HG02884 (cell line): ENCODE measurements around the gene ADGRL3.
"Not testable (repeated sequence)": the region's sequence is repeated elsewhere in the genome, so short reads cannot be mapped to it uniquely, and the experiment has no call there.

ENCODE experiments used
- ATAC-seq: cut with Tn5 transposase; IDR thresholded peaks from one replicate; pipeline ENCODE4 v1.9.1; 2021; ENCODE audit warnings: mild to moderate bottlenecking, moderate library complexity; ENCODE audit not compliant: unreplicated experiment

ADGRL3 gene

DNA sequence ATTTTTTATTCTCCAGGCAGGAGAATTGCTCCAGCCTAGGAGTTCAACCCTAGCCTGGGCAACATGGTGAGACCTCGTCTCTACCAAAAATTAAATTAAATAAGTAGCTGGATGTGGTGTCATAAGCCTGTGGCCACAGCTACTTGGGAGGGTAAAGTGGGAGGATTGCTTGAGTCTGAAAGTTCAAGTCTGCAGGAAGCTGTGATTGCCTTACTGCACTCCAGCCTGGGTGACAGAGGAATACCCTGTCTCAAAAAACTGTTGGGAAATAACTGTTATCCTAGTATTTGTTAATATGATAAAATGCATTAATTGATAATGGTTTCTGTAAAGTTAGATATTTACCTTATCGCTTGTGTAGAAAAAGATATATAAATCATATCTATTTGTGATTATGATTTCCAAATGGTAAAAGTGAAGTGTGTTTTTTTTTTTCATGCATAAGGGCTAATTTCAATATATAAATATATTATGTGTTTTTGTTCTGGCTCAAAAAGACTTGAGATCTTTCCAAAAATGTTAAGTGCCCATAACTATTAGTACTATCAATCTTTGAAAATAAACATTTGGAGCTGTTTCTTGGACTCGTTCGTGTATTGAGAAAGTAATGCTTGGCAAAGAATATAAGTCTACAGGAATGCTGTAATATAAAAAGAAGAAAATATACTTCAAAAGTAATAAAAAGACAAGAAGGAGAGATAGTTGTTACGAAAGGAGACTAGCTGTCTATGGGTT is 396.6 kb downstream of the ADGRL3 start:
- ATAC-seq = no peak

DNA sequence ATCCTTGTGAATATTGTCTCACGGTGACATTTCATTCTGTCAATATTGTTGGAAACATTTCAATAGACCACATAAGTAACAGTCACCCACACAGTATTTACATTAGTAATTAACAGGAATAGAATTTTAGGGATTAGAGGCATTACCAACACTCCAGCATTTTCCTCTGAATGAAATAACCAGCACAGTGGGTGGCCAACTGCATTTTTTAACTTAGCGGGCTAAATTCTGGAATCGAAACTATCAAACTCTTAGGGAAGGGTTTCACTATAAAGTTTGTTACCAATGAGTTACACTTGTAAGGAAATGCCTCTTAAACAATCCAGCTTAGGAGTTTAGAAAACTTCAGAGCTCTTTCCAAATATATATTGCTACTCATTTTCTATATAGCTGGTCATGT is 403.0 kb downstream of the ADGRL3 start:
- no peak for ATAC-seq

DNA sequence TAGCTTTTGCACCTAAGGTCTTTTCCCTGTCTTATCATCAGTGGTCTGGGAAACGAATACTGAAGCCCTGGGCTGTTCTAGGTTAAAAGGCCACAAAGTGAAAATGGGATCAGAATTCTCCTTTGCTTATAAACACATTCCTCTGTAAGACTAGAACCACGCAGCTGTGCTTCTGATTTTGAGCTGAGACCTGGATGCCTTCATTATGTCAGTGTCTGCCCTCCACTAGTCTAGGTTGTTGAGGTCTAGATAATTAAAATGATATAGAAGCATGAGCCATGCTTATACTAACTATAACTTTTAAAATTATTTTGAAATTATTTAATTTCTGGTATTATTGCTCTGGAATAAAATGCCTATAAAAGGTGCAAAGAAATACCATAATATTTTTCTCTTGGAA is 403.9 kb downstream of the ADGRL3 start:
- no peak for ATAC-seq

DNA sequence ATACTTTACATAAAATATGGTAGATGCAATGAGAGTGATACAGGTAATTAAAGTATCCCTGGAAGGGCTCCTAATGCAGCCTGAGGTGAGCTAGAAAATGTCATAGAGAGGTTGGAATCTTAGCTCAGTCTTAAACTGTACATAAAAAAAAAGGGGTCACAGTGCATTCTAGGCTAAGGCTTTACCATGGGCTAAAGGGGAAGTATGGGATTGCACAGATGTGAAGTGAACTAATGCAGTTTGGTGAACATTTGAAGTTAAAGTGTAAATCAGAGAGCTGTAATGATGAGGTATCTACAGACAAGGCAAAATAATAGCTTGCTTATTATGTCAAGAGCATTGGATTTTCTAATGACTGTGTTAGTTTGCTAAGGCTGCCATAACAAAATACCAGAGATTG is 405.9 kb downstream of the ADGRL3 start:
- ATAC-seq = no peak

DNA sequence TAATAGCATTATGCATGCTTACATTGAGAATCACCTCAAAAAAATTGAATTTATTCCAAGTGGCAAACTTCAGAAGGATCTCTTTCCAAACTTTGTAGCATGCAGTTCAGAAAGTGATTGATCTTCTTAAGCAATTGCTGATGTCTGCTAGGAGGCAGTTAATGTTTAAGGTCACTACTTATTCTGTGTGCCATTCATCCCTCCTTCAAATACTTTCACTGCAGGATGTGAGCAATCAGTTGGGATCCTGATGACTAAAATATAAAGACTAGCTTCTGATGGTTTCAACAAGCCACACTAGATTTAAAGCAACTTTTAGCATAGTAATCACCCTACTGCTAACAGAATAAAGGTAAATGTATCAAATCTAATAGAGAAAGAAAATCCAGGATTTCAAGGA is 414.1 kb downstream of the ADGRL3 start:
- ATAC-seq = no peak

DNA sequence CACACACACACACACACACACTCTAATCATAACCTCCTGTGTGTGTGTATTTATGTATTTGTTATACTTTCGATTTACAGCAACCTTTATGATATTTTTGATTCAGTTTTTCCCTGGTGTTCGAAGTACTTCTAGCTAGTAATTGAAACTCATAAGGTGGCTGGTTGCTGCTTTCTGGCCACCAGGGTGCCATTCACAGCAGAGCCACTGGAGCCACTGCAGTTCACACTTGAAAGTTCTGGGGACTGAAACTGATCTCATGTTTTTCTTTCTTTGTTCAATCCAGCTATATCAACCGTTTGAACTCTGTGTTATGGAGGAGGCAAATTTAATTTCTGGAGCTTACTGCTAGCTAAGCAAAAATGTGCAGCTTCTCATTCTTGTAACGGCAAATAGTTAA is 419.4 kb downstream of the ADGRL3 start:
- ATAC-seq = no peak

DNA sequence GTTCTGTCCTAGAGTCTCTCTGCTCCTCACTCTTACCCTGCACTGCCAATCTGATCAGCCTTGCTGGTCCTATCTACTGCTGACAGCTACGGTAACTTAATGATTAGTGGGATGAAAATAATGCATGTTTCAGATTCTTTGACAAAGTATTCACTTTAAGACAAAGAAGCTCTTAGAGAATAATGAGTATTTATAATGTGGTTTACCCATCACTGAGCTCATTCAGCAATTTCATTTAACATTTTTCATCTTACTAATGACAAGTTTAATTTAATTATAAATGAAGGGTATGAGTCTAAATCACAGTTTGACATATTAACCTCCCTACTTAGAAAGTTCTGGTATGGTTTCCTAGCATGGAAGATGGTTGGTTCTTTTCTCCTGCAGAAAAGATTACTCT is 428.2 kb downstream of the ADGRL3 start:
- no peak for ATAC-seq

DNA sequence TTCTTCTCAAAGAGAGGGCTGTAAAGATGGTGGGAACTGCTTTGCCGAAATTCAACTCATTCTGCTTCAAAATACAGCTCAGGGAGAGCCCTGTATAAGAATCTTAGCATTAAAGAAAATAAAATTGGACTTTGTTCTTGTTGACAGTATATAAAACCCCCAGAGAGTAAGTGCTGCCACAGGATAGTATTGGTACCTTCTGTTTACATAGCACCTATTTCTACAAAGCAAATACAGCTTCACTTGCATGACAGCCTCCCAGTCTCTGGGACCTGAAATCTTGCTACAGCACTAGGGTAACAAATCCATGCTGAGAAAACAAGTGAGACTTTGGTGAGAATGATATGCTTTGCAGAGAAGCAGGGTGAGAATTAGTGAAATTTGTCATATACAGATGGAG is 428.6 kb downstream of the ADGRL3 start:
- no peak for ATAC-seq

DNA sequence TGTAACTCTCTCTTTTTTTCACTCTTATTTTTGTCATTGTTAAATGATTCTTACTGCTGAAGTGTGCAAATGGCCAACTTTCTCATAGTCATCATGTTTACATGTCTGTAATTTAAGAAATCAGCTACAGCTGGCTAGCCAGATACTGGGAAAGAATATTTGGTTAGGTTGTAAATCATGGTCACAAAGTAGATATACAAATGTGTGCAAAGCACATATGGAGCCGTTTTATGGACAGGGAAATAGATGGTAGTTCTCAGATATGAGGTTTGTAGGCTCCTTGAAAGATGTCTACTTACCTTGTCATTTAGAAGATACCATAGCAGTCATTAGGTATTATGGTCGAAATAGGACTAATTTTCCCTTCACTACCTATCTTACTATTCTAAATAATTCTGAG is 430.4 kb downstream of the ADGRL3 start:
- ATAC-seq = no peak

DNA sequence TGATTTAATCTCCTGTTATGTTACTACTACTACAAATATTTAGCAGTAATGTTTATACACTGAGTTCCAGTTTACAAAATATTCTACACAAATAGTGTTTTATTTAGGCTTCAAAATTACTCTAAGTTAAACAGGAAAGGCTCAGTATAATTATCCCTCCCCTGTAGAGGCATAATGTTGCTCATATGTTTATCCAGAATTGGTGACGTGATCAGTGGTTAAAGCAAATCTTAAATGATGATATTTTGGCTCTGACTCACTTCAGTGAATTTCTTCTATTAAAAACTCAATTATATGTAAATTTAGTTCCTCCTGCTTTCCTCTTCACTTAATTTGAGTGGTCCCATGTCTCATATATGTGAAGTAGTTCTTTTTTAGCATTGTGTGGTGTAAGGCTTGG is 438.5 kb downstream of the ADGRL3 start:
- no peak for ATAC-seq

DNA sequence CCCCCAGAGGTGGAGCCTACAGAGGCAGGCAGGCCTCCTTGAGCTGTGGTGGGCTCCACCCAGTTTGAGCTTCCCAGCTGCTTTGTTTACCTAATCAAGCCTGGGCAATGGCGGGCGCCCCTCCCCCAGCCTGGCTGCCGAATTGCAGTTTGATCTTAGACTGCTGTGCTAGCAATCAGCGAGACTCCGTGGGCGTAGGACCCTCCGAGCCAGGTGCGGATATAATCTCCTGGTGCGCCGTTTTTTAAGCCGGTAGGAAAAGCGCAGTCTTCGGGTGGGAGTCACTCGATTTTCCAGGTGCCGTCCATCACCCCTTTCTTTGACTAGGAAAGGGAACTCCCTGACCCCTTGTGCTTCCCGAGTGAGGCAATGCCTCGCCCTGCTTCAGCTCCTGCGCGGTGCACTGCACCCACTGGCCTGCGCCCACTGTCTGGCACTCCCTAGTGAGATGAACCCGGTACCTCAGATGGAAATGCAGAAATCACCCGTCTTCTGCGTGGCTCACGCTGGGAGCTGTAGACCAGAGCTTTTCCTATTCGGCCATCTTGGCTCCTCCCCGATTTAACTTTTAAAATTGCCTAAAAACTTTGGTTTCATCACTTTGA is 446.7 kb downstream of the ADGRL3 start:
- not testable (repeated sequence) for ATAC-seq

DNA sequence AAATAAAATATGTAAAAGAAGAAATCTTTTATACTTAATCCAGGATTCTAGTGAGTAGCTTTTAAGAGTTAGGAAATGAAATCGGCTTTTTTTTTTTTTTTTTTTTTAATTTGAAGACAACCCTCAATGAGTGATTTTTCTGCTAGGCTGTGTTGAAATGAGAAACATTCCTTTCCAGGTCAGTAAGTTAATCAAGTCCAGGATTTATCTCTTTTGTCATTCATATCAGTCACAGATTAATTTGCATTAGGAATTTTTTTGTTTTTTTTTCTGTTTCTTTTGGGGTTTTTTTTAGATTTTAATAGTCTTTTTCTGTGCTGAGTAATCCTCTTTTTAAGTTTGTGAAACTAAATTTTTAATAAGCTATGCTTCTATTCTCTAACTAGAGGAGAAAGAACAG is 448.1 kb downstream of the ADGRL3 start:
- no peak for ATAC-seq

DNA sequence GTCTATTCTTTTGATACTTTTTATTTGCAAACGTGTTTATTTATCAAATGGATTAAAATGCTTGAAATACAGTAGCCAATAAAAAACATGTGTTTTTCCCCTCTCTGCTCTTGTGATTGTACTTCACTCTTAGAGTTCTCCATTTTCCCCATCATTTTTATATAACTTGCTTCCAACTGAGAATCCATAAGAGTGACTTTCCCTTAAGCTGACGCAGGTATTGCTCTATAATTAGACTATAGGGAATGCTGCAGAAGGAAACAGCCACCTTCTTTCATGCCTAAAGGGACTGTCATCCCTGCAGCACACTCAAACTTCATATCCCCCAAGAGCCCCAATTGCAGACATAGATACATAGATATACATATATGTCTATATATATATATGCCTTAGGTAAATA is 456.9 kb downstream of the ADGRL3 start:
- ATAC-seq = no peak

DNA sequence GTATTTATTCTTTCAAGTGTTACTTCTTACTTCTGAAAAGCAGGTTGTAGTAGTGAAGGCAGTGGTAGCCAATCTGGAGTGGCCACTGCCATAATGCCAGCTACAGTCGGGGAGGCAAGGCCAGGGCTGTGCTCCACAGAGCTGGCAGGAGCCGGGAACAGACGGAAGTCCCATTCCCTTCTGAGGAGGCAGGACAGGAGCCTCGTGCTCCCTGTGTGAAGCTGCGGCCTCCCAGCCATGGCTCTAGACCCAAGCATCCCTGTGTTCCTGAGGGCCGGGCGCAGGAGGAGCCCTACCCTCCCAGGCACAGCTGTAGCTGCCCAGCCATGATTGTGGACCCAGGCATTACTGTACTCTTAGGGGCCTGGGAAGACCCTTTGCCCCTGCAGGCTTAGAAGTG is 461.8 kb downstream of the ADGRL3 start:
- ATAC-seq = no peak

DNA sequence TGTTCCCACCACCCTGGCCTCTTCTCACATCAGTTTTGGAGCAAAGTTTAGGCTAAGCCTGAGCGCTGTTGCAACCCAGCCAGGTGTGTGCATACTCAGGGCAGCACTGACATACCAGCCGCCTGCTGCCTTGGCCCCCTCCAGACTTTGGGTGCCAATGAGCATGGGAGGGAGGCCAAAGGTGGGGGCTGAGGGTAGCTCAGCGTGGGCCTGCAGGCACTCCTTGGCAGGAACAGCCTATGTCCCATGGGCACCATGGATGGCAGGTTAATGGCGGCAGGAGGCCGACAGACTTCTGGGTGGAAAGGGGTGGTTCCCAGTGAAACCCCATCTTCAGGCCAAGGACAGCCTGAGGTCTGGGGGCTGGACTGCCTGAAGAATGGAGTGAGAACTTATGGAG is 462.2 kb downstream of the ADGRL3 start:
- no peak for ATAC-seq

DNA sequence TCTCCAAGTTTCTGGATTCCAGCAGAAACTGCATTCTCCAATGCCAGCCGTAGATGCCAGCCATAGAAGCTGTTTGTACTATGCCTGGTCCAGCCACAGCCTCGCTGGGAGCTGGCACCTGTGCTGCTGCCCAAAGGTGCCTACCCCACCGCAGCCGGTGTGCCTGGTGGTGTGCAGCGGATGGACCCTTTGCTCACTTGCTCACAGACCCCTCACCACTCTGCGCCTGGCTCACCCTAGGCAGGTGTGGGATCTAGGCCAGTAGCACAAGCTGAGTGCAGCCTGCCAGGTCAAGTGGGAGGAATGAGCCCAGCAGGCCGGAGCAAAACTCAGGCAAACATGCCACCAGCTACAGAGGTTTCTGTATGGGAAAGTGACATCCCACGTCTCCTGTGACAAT is 463.2 kb downstream of the ADGRL3 start:
- ATAC-seq = no peak

DNA sequence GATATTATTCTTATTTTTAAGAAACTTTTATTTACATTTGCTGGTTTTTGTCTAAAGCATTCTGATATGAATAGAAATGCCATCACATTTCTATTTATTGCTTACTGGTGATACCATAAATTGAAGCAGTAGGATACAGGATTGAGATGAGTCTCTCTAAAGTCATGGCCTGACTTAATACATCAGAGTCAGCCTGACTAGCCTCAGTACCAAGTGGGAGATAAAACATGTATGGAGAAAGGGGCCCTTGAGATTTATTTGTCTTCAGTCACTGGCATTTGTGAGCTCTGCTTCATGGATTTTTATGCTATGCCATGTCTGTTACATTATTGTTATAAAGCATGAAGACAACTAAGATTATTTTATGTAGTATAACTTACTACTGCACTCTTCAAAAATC is 465.5 kb downstream of the ADGRL3 start:
- ATAC-seq = no peak

DNA sequence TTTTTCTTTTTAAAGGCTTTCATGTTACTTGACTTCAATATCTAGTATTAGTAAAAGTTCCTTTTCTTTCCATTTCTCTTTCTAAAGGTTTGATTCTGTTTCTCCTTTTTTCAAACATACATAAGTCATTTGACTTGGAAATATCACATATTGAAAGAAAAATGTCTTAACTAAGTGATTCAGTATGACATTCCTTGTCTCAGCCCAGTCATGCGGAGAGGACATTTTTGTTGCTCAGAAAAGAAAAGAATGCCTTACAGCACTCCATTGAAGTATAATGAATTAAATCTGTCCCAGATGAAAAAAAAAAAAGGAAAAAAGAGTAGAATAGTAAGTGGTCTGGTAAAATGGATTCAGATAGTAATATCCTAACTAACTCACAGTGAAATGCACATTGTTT is 466.1 kb downstream of the ADGRL3 start:
- no peak for ATAC-seq

DNA sequence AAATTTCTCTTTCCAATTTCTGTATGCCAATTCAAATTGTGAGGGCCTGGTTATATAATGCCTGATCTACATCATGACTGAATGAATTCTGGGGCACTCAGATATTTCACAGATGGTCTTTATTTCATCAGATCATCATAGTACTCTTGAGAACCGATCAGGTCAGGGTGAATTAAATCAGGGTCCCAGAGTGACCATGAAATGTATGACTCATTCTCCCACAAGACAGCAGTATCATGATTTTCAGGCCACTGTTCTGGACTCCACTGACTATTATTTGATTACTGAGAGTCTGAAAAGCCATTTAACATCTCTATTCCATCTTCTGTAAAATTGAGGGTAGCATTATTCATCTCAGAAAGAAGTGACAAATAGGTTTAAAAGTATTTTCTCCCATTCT is 471.5 kb downstream of the ADGRL3 start:
- ATAC-seq = no peak

DNA sequence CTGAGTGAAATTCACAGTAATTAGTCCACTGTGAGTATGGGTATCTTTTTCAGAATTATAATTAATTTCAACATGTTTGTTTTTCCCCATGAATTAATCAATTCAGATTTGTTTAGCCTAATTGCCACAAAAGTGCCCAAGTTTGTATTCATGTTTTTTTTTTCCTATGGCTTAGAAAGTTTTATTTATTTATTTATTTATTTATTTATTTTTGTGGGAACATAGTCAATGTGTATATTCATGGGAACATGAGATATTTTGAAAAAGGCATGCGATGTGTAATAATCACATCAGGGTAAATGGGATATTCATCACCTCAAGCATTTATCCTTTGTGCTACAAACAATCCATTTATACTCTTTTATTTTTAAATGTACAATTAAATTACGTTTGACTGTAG is 475.3 kb downstream of the ADGRL3 start:
- no peak for ATAC-seq

DNA sequence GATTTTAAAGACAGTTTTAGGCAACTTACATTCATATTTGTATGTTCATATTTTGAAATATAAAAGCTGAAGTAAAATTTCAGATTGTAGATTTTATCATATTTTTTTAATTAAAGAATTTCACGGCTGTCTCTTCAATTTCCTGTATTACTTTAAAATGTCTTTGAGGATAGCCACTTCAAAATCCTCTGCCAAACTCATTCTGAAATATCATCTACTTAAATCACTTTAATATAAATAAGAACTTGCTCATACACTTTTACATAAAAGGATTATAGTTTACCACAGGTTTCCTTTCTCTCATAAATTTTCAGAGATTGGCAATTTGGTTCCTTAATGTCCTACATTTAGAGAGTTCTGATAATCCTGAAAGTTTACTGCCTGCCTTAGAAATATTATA is 478.2 kb downstream of the ADGRL3 start:
- ATAC-seq = no peak

DNA sequence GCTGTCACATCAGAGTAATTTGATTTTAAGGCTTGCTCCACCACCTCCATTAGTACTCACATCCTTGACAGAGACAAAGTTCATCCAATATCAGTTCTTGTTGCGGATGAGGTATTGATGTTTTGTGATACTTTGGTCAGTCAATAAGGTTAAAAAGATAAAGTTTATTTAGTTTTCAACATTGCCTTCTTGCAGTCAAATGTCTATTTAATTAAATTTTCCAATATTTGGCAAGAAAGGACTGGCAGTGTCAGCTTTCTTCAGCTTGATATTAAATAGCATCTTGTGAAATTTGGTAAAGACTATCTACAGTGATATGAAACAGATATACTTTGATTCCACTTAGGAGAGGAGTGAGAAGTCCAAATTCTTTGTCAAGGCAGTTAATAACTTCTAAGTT is 493.4 kb downstream of the ADGRL3 start:
- no peak for ATAC-seq

DNA sequence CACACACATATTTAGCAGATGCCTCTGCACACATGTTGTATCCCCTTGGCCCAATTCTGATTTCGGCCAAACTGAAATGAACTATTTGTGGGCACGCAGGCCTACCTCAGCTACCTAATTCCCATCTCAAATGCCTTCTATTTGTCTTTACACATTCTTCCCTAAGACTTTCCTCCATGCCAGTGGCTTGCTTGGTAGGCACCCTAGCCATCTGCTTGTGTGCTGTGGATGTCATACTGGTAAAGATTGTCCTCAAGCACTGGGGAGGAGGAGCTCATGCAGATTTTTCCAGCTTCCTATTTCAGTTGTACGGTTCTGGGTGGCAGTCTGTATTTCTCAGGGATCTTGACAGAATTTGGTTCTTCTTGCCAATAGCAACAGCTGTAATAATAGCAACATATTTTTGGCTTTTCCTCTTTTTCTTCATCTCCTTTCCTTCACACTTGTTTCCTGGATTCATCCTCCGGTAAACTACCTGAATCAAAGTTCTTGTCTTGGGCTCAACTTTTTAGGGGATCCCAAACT is 514.3 kb downstream of the ADGRL3 start:
- no peak for ATAC-seq
